ENCODE measurements around the gene PIP4K2A. TPM values are rescaled to one million over a fixed set of nuclear protein-coding genes. Genes with fewer than 3 reads are reported as not detected.

PIP4K2A gene
- total and polyA plus RNA-seq, 2 donors (not counting 3 experiments of a cell fraction or from before 2014, with no cell fraction given), result 11.8 to 32.6 TPM

GRCh38 chr10:22494007-22494406 lies 220.4 kb downstream of the PIP4K2A start:
- Histone ChIP-seq H4K20me1 (replicated peaks; ENCODE audit: control insufficient read depth, extremely low read depth, insufficient read depth, low read length) (no peaks in the 10 kb centered on the region), H3K9me3 (replicated peaks; ENCODE audit: control insufficient read depth, insufficient read depth, low read length) (no peaks in the 10 kb centered on the region), H2AFZ (ENCODE audit: low read depth, low read length) (no peak overlapping the region), H3K36me3 (ENCODE audit: control insufficient read depth in 2 of 2, extremely low read depth in 1 of 2, insufficient read depth in 2 of 2, low read length in 2 of 2) (no peaks in the 10 kb centered on the region), H3K4me3 (replicated peaks in 1 of 3; ENCODE audit: insufficient read depth in 1 of 3, low read depth in 1 of 3, low read length in 3 of 3) (no peak overlapping the region), H3K4me1 (ENCODE audit: control insufficient read depth, extremely low read depth, insufficient read depth, low read length) (no peaks in the 10 kb centered on the region), H3K27me3 (ENCODE audit: control insufficient read depth in 2 of 2, insufficient read depth in 2 of 2, low read length in 2 of 2) (peaks cover 0 to 15% of the 10 kb centered on the region in 2 experiments), H3K9me1 (replicated peaks; ENCODE audit: control insufficient read depth, extremely low read depth, insufficient read depth, low read length) (no peaks in the 10 kb centered on the region), H3K4me2 (ENCODE audit: insufficient read depth, low read length) (no peak overlapping the region), H3K79me2 (ENCODE audit: control insufficient read depth, insufficient read depth, low read length) (no peaks in the 10 kb centered on the region), H3K27ac (ENCODE audit: insufficient read depth, low read depth, low read length) (no peak overlapping the region), H3K9ac (replicated peaks; ENCODE audit: extremely low read depth, insufficient read depth, low read length) (no peak overlapping the region)
- DNase-seq (ENCODE audit: low read depth, low spot score), result no peak
- no peak for TF ChIP-seq POLR2AphosphoS5 (IDR thresholded peaks at IDR 0.05; ENCODE audit: insufficient read depth, low read depth, low read length)
- TF ChIP-seq, protein P1, sequence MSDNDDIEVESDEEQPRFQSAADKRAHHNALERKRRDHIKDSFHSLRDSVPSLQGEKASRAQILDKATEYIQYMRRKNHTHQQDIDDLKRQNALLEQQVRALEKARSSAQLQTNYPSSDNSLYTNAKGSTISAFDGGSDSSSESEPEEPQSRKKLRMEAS (IDR thresholded peaks at IDR 0.05; ENCODE audit: insufficient read depth, insufficient read length), result no peak
- TF ChIP-seq POLR2A (IDR thresholded peaks at IDR 0.05; ENCODE audit: low read depth, low read length), result no peak
- TF ChIP-seq JUN (IDR thresholded peaks at IDR 0.05; ENCODE audit: borderline replicate concordance, insufficient read depth, insufficient read length, low read depth), result no peak
- no peak for TF ChIP-seq EZH2 (IDR thresholded peaks at IDR 0.05; ENCODE audit: borderline replicate concordance, low read depth, low read length, severe bottlenecking)
- intact Hi-C loops (cut with micrococcal nuclease), result no loop called here
- FAIRE-seq, result no peak
- ChIA-PET CTCF (no interaction called here), POLR2A (no interaction called here)
- BruUV-seq (replicated peaks), result no TSS peak
- dilution Hi-C loops (cut with MboI; ENCODE audit: extremely low pct_ligation_motif_present, low sequenced_read_pairs), result no loop called here

DNA sequence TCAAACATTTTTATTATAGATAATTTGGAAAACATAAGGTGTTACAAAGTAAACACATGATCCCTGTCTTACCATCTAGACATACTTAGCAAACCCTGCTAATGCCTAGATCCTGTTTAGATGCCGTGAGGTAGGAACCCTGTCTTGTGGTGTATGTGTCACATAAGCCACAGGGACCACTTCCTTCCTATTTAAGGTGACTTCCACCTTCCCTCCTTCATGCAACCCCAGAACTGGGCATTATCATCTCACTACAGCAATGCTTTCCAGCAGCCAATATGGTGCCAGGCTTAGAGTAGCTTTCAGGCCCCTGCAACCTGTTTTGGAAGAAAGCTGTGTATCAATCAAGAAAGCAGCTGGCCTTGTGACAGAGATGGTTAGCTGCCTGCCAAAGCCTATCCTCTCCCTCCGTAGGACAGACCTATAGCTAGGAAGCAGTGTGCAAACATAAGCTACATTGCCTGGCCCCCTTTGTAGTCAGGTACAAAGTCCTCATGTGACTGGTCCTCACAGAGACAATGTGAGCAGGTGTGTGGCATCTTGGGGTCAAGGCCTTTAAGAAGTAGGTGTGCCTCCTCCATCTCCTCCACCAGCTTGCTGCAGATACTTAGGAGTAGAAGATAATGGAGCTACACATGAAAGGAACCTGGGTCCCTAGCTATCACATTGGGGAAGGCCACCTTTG lies 222.3 kb downstream of the PIP4K2A start:
- H3K4me2 ChIP-seq (ENCODE audit: insufficient read depth, low read length), result no peak overlapping the region
- BruUV-seq (replicated peaks), result no TSS peak
- no peak for DNase-seq (ENCODE audit: low read depth, low spot score)
- no peak overlapping the region for H3K9ac ChIP-seq (replicated peaks; ENCODE audit: extremely low read depth, insufficient read depth, low read length)
- H3K9me1 ChIP-seq (replicated peaks; ENCODE audit: control insufficient read depth, extremely low read depth, insufficient read depth, low read length), result no peaks in the 10 kb centered on the region
- no peak for FAIRE-seq
- ChIA-PET POLR2A (no interaction called here), CTCF (interaction anchor here (1.3 kb wide), 1 partner anchor 13 kb away, joined by 3 read pairs; no protein-coding TSS in a partner anchor)
- no peak overlapping the region for H3K27ac ChIP-seq (ENCODE audit: insufficient read depth, low read depth, low read length)
- TF ChIP-seq EZH2 (IDR thresholded peaks at IDR 0.05; ENCODE audit: borderline replicate concordance, low read depth, low read length, severe bottlenecking) (no peak), FOS (IDR thresholded peaks at IDR 0.05; ENCODE audit: borderline replicate concordance, insufficient read depth, low read length) (no peak), POLR2AphosphoS5 (IDR thresholded peaks at IDR 0.05; ENCODE audit: insufficient read depth, low read depth, low read length) (no peak), JUN (IDR thresholded peaks at IDR 0.05; ENCODE audit: borderline replicate concordance, insufficient read depth, insufficient read length, low read depth) (no peak), GATA2 (IDR thresholded peaks at IDR 0.05; ENCODE audit: insufficient read depth, insufficient read length, low read depth, low read length) (no peak), POLR2A (IDR thresholded peaks at IDR 0.05; ENCODE audit: low read depth, low read length) (no peak), MYC (IDR thresholded peaks at IDR 0.05; ENCODE audit: low read depth, low read length) (no peak)
- TF ChIP-seq, protein P1 (IDR thresholded peaks at IDR 0.05; ENCODE audit: insufficient read depth, insufficient read length), result no peak
- TF ChIP-seq, protein P2, sequence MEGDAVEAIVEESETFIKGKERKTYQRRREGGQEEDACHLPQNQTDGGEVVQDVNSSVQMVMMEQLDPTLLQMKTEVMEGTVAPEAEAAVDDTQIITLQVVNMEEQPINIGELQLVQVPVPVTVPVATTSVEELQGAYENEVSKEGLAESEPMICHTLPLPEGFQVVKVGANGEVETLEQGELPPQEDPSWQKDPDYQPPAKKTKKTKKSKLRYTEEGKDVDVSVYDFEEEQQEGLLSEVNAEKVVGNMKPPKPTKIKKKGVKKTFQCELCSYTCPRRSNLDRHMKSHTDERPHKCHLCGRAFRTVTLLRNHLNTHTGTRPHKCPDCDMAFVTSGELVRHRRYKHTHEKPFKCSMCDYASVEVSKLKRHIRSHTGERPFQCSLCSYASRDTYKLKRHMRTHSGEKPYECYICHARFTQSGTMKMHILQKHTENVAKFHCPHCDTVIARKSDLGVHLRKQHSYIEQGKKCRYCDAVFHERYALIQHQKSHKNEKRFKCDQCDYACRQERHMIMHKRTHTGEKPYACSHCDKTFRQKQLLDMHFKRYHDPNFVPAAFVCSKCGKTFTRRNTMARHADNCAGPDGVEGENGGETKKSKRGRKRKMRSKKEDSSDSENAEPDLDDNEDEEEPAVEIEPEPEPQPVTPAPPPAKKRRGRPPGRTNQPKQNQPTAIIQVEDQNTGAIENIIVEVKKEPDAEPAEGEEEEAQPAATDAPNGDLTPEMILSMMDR (IDR thresholded peaks at IDR 0.05; ENCODE audit: extremely low read depth in 1 of 2, insufficient read depth in 1 of 2, low read depth in 1 of 2, low read length in 2 of 2), result no peak
- H3K9me3 ChIP-seq (replicated peaks; ENCODE audit: control insufficient read depth, insufficient read depth, low read length), result no peaks in the 10 kb centered on the region
- intact Hi-C loops (cut with micrococcal nuclease) (no loop called here), dilution Hi-C loops (cut with MboI; ENCODE audit: extremely low pct_ligation_motif_present, low sequenced_read_pairs) (no loop called here)
- no peaks in the 10 kb centered on the region for H4K20me1 ChIP-seq (replicated peaks; ENCODE audit: control insufficient read depth, extremely low read depth, insufficient read depth, low read length)
- peaks cover 0 to 16% of the 10 kb centered on the region in 2 experiments for H3K27me3 ChIP-seq (ENCODE audit: control insufficient read depth in 2 of 2, insufficient read depth in 2 of 2, low read length in 2 of 2)
- H3K4me3 ChIP-seq (replicated peaks in 1 of 3; ENCODE audit: insufficient read depth in 1 of 3, low read depth in 1 of 3, low read length in 3 of 3), result no peak overlapping the region
- no peaks in the 10 kb centered on the region for H3K36me3 ChIP-seq (ENCODE audit: control insufficient read depth in 2 of 2, extremely low read depth in 1 of 2, insufficient read depth in 2 of 2, low read length in 2 of 2)
- H2AFZ ChIP-seq (ENCODE audit: low read depth, low read length), result no peak overlapping the region
- H3K4me1 ChIP-seq (ENCODE audit: control insufficient read depth, extremely low read depth, insufficient read depth, low read length), result no peaks in the 10 kb centered on the region
- no peaks in the 10 kb centered on the region for H3K79me2 ChIP-seq (ENCODE audit: control insufficient read depth, insufficient read depth, low read length)
